ENCODE measurements around the gene DNAJC7. TPM values are rescaled to one million over a fixed set of nuclear protein-coding genes. Genes with fewer than 3 reads are reported as not detected.

Gene DNAJC7
- total RNA-seq, 1 donor from 2014 or later: 92.5 TPM

GRCh38 chr17:41967141-41967920, 49.9 kb downstream of the DNAJC7 start:
- peaks cover 16% of the 10 kb centered on the region for H3K36me3 Mint-ChIP-seq
- H3K27me3 ChIP-seq: no peaks in the 10 kb centered on the region
- peak overlapping the region; percentile 96 for H3K9ac ChIP-seq
- peaks cover 10% of the 10 kb centered on the region for H3K27me3 Mint-ChIP-seq (ENCODE audit: insufficient read depth, low read depth)
- peak overlapping the region; percentile 39 for H3K27ac ChIP-seq
- H3K4me1 ChIP-seq: peaks cover 13% of the 10 kb centered on the region
- no peaks in the 10 kb centered on the region for H3K36me3 ChIP-seq
- H3K4me2 ChIP-seq: peak overlapping the region; percentile 91
- TF ChIP-seq EZH2 (IDR thresholded peaks at IDR 0.05): no peak
- TF ChIP-seq, protein P1, sequence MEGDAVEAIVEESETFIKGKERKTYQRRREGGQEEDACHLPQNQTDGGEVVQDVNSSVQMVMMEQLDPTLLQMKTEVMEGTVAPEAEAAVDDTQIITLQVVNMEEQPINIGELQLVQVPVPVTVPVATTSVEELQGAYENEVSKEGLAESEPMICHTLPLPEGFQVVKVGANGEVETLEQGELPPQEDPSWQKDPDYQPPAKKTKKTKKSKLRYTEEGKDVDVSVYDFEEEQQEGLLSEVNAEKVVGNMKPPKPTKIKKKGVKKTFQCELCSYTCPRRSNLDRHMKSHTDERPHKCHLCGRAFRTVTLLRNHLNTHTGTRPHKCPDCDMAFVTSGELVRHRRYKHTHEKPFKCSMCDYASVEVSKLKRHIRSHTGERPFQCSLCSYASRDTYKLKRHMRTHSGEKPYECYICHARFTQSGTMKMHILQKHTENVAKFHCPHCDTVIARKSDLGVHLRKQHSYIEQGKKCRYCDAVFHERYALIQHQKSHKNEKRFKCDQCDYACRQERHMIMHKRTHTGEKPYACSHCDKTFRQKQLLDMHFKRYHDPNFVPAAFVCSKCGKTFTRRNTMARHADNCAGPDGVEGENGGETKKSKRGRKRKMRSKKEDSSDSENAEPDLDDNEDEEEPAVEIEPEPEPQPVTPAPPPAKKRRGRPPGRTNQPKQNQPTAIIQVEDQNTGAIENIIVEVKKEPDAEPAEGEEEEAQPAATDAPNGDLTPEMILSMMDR (IDR thresholded peaks at IDR 0.05): no peak
- no peak for TF ChIP-seq EZH2phosphoT487 (IDR thresholded peaks at IDR 0.05)
- peaks cover 36% of the 10 kb centered on the region for H3F3A ChIP-seq (ENCODE audit: low read depth)
- H3K27ac Mint-ChIP-seq: no peak overlapping the region
- no peak for DNase-seq (ENCODE audit: low spot score)
- H3K4me3 Mint-ChIP-seq: peak overlapping the region; percentile 84
- H3K9me3 Mint-ChIP-seq: no peaks in the 10 kb centered on the region
- peak overlapping the region; percentile 53 for H2AFZ ChIP-seq (replicated peaks)
- H3K9me3 ChIP-seq (ENCODE audit: low read depth): no peaks in the 10 kb centered on the region
- H3K4me3 ChIP-seq: peak overlapping the region; percentile 100
- peaks cover 28% of the 10 kb centered on the region for H3K4me1 Mint-ChIP-seq
- peaks cover 47% of the 10 kb centered on the region for H3K79me2 ChIP-seq (ENCODE audit: low read depth)
- H4K20me1 ChIP-seq (ENCODE audit: low read depth): peaks cover 26% of the 10 kb centered on the region

- Histone ChIP-seq H3K79me2 (ENCODE audit: low read depth) (peaks cover 47% of the 10 kb centered on the region), H3K4me1 (peaks cover 13% of the 10 kb centered on the region), H3K36me3 (no peaks in the 10 kb centered on the region), H2AFZ (replicated peaks) (peak within 1 kb of the TSS; percentile 53), H3K27ac (peak within 1 kb of the TSS; percentile 39), H3K27me3 (no peaks in the 10 kb centered on the region), H3K9ac (peak within 1 kb of the TSS; percentile 96), H3F3A (ENCODE audit: low read depth) (peaks cover 36% of the 10 kb centered on the region), H3K4me3 (peak within 1 kb of the TSS; percentile 100), H4K20me1 (ENCODE audit: low read depth) (peaks cover 19% of the 10 kb centered on the region), H3K4me2 (peak within 1 kb of the TSS; percentile 91), H3K9me3 (ENCODE audit: low read depth) (no peaks in the 10 kb centered on the region)
- peak; percentile 95 for DNase-seq (ENCODE audit: low spot score)
- peak within 1 kb of the TSS; percentile 53 for H3K27ac Mint-ChIP-seq
- TF ChIP-seq, protein P1 (IDR thresholded peaks at IDR 0.05): no peak
- TF ChIP-seq EZH2 (IDR thresholded peaks at IDR 0.05) (no peak), EZH2phosphoT487 (IDR thresholded peaks at IDR 0.05) (no peak)
- H3K4me1 Mint-ChIP-seq: peaks cover 28% of the 10 kb centered on the region
- H3K27me3 Mint-ChIP-seq (ENCODE audit: insufficient read depth, low read depth): peaks cover 10% of the 10 kb centered on the region
- H3K9me3 Mint-ChIP-seq: no peaks in the 10 kb centered on the region
- peaks cover 14% of the 10 kb centered on the region for H3K36me3 Mint-ChIP-seq
- peak within 1 kb of the TSS; percentile 87 for H3K4me3 Mint-ChIP-seq
These were observed 50.6 kb downstream of the DNAJC7 start, which contains the start of gene CNP for GRCh38 chr17:41966463-41967140. Gene CNP (plus strand): TSS chr17:41966795. CDS start chr17:41966885, 90 bp downstream.

DNA sequence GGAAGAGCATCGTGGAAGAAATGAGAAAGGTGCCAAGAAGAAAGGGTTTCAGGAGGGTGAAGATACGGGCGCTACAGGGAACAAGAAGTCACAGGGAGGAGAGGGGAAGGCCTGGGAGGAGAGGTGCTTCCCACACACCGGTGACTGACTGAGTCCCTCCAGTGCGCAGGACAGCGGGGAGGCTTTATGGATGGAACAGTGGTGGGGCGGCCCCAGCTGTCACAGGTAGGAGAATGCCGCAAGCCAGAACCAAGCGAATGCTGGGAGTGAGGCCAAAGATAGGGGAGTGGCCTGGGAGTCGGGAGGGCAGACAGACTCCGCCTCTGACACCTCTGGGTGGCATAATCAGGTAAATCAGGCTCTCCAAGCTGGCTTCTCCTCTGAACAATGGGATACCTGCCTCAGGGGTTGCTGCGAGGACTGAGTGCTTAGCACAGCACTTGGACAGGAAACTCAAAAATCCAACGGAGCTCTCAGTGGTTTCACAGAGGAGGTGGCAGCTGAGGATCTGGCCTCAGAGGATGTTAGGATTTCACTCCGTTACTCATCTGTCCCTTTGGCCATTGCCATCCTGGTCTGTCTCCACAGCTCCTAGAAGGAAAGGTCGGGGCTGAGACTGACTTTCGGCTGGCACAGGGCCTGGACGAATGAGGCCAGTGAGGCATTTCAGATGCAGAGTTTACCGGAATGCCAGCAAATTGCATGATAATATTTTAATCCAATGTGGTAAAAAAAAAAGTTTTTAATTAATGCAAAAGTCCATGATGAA, 51.4 kb downstream of the DNAJC7 start:
- Histone ChIP-seq H2AFZ (replicated peaks) (peak overlapping the region; percentile 53), H3K27ac (no peak overlapping the region), H3K9ac (peak overlapping the region; percentile 48), H3K79me2 (ENCODE audit: low read depth) (peaks cover 42% of the 10 kb centered on the region), H3K4me2 (peak overlapping the region; percentile 91), H3F3A (ENCODE audit: low read depth) (peaks cover 36% of the 10 kb centered on the region), H3K27me3 (no peaks in the 10 kb centered on the region), H4K20me1 (ENCODE audit: low read depth) (peaks cover 13% of the 10 kb centered on the region), H3K36me3 (no peaks in the 10 kb centered on the region), H3K9me3 (ENCODE audit: low read depth) (no peaks in the 10 kb centered on the region), H3K4me1 (peaks cover 13% of the 10 kb centered on the region), H3K4me3 (peak overlapping the region; percentile 100)
- Mint-ChIP-seq H3K4me1 (peaks cover 28% of the 10 kb centered on the region), H3K36me3 (peaks cover 11% of the 10 kb centered on the region), H3K27me3 (ENCODE audit: insufficient read depth, low read depth) (peaks cover 10% of the 10 kb centered on the region), H3K4me3 (peak overlapping the region; percentile 87), H3K9me3 (no peaks in the 10 kb centered on the region), H3K27ac (peak overlapping the region; percentile 53)
- DNase-seq (ENCODE audit: low spot score): peak; percentile 79
- TF ChIP-seq, protein P1 (IDR thresholded peaks at IDR 0.05): no peak
- no peak for TF ChIP-seq EZH2 (IDR thresholded peaks at IDR 0.05)
- TF ChIP-seq EZH2phosphoT487 (IDR thresholded peaks at IDR 0.05): no peak

Measured in neural progenitor cell (in vitro differentiated cells).